Measurements from ENCODE around the gene NME4.
A peak's percentile ranks its signal among the peaks of the same experiment; 100 is the strongest.
"Not testable (repeated sequence)": the region's sequence is repeated elsewhere in the genome, so short reads cannot be mapped to it uniquely, and the experiment has no call there.

Gene NME4

DNA sequence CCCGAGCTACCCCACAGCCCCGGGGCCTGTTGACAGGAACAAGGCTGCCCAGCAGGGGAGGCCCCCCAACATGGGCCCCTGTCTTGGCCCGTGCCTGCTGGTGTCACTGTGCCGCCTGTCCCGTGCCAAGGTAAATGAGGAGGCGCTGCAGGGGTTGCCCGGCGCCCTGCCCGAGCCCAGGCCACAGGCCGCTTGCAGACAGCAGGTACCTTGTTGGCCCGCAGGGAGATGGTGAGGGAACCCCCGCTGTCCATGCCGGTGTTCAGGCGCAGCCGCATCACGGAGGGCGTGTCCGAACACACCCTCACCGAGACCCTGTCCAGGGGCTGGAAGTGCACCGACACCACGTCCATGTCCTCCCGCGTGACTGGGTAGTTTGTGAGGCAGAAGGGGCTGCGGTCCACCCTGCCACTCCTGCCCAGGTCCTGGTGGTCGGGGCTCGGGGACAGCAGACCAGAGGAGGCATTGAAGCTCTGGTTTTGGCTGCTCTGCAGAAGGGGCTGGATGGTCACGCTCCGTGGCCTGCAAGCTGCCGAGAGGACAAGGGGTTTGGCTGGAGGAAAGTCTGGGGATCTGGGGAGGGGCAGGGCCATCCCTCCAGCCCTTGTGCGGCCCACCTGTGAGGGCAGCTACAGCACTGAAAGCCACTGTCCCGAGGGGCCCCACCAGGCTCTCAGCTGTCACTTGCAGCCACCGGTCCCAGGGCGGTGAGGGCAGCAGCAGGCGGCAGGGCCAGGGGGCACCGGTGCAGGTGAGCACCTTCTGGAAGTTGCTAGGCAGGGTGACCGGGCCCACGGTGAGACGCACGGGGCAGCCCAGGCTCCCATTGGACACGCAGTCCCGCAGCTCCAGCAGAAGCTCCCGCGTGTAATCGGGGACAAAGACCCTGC, 20.8 kb upstream of the NME4 start:
- no peak for DNase-seq (ENCODE audit: low read depth in 2 of 2, low spot score in 1 of 2)

DNA sequence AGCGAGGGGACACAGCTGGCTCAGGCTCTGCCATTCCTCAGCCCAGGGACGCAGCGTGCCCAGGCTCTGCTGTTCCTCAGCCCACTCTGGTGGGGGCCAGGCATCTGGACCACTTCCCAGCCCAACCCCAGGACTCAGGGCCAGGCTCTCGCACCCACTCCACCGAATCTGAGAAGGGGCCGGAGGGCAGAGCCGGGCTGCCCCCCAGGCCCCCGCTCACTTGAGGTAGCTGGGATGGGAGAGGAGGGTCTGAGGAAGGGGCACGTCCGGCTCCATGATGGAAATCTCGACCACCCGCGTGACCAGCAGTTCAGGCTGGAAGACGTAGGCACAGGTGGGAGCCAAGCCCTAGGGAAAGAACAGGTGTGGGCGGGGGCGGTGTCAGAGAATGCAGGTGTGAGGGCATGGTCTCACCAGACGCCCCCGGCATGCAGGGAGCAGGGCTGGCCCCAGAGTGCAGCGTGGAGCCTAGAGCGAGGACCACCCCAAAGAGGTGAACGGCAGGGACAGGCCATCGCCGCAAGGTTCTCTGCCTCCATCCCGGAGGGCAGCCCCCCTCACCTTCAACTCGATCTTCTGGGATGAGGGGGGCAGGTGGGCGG, 20.1 kb upstream of the NME4 start:
- no peak for DNase-seq (ENCODE audit: low read depth in 2 of 2, low spot score in 1 of 2)

- DNase-seq (ENCODE audit: low read depth in 2 of 2, low spot score in 1 of 2) = no peak
Observed at GRCh38 chr16:377419-377951, 19.5 kb upstream of the NME4 start.

- DNase-seq (ENCODE audit: low read depth in 2 of 2, low spot score in 1 of 2) = not testable (repeated sequence)
Observed at GRCh38 chr16:378113-378820, 18.7 kb upstream of the NME4 start.

DNA sequence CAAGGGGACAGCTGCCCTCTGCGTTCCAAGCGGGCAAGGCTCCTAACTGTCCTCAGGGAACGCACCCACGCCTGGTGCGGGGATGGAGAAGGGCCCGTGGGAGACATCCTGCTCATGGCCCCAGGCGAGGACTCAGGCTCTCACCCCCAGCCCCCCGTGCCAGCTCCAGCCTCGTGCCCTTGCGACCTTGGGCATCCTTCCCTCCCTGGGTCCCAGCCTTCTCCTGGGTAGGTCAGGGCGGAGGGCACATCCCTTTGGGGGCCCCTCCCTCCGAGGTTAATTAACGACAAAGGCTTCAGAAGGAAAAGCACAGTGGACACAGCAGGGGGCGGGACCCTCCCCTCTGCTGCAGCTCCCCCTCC, 18.2 kb upstream of the NME4 start:
- DNase-seq (ENCODE audit: low read depth in 2 of 2, low spot score in 1 of 2) = no peak

DNA sequence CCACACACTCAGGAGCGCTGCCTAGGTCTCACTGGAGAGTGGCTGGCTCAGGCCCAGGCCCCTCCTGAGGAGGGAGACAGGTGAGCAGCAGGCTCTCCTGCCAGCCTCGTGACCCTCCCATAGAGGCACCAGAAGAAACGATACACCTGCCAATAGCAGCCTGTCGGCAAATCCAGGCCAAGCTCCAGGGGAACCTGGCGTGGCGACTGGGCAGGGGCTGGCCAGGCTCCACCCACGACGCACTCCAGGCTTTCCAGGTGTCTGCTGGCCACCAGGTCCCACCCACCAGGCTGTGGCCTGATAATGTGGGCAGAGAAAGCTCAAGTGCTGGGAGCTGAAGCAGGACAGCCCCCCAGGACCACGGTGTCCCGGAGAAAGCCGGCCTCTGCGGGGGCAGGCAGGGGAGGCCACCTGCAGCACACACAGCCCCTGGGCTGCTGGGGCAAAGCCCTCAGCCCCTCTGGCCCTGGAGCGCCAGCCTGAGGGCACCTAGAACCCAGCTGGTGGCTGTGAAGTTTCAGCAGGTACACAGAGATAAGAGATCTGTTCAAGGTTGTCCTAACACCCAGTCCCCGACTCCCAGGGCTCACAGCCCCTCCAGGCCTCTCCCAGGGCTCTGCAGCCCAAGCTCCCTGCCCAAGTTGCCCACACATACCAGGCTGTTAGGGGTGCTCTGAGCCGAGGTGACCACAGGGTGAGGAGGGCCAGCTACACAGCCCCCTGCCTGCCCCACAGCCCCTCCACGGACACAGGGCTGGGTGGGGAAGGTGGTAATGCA, 17.6 kb upstream of the NME4 start:
- no peak for DNase-seq (ENCODE audit: low read depth in 2 of 2, low spot score in 1 of 2)

GRCh38 chr16:379961-380761, 16.8 kb upstream of the NME4 start:
- no peak for DNase-seq (ENCODE audit: low read depth in 2 of 2, low spot score in 1 of 2)

GRCh38 chr16:380762-381011, 16.3 kb upstream of the NME4 start:
- DNase-seq (ENCODE audit: low read depth in 2 of 2, low spot score in 1 of 2) = no peak

- no peak for DNase-seq (ENCODE audit: low read depth in 2 of 2, low spot score in 1 of 2)
Observed at GRCh38 chr16:381012-381788, 15.8 kb upstream of the NME4 start.

DNA sequence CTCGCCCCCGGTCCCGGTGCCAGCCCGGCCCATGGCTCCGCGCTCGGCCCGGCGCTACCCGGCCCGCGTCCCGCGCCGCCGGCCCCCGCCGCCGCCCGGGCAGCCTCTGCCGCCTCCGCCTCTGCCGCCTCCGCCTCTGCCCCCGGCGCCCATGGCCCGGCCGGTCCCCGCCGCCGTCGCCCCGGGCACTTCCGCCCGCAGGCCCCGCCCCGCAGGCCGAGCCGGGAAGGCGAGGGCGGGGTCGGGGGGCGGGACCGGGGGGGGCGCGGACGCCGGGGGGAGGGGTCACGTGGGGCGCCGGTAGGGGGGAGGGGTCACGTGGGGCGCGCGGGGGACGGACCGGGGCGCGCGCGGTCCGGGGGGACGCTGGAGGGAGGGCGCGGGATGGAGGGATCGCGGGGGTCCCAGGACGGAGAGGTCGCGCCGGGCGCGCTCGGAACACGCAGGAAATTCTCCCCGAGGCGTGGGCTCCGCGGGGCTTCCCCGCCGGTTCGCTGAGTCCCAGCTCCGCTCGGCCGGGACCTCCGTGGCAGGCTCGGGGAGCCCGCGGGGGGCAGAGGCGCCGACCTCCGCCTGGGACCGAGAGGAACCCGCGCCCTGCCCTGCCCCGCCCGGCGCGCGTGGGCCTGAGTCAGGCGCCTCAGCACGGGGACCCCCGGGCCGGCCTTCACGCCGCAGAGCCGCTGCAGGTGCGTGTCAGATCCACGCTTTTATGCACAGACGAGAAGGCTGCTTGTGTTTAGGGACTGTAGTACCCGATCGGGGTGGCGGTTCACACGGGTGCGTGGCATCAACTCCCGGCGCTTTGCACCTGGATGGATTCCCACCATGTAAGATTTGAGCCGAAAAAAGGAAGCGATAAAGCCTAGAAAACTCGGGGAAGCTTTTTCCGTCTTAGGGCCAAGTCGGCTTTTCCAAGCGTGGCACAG, 14.9 kb upstream of the NME4 start, which contains the start of gene PGAP6:
Gene PGAP6 (minus strand): TSS at position 190 of the 929 bp plus-strand sequence. CDS start 157 bp downstream, at position 33.
- peak in 1 of 2 donors; percentile 53 for DNase-seq (ENCODE audit: low read depth in 2 of 2, low spot score in 1 of 2)

GRCh38 chr16:383326-384051, 13.5 kb upstream of the NME4 start:
- no peak for DNase-seq (ENCODE audit: low read depth in 2 of 2, low spot score in 1 of 2)

- no peak for DNase-seq (ENCODE audit: low read depth in 2 of 2, low spot score in 1 of 2)
Observed at GRCh38 chr16:386641-387156, 10.3 kb upstream of the NME4 start.

- DNase-seq (ENCODE audit: low read depth in 2 of 2, low spot score in 1 of 2) = not testable (repeated sequence)
Observed at GRCh38 chr16:387761-388666, 9.0 kb upstream of the NME4 start.

DNA sequence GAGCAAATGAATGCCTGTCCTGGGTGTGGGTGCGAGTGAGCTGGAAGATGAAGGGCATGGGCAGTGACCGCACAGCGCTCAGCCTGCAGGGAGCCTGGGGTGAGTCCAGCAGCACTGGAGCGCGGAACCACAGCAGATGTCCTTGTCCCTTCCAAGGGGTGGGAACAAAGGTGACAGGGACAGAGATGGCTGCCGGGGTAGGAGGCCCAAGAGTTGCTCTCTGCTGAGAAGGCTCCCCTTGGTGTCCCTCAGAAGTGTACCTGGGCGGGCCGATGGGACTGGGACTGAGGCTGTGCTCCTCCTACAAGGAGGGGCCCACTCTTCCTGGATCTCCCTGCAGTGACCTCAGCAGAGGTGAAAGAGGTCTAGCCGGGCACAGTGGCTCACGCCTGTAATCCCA, 7.6 kb upstream of the NME4 start:
- DNase-seq (ENCODE audit: low read depth in 2 of 2, low spot score in 1 of 2) = no peak

- peak; percentile 57 to 67 for DNase-seq (ENCODE audit: low read depth in 2 of 2, low spot score in 1 of 2)
Observed at GRCh38 chr16:391885-392335, 5.1 kb upstream of the NME4 start.

GRCh38 chr16:392450-393030, 4.5 kb upstream of the NME4 start:
- no peak for DNase-seq (ENCODE audit: low read depth in 2 of 2, low spot score in 1 of 2)

All from stimulated activated CD8-positive, alpha-beta memory T cell treated with anti-CD3 and anti-CD28 coated beads, Interleukin-4, amount 100 ng/mL, for 1 hour (primary cell).